ENCODE data around the gene ADH4.
"Not testable (repeated sequence)": the region's sequence is repeated elsewhere in the genome, so short reads cannot be mapped to it uniquely, and the experiment has no call there.

ADH4 gene

GRCh38 chr4:99144070-99144469, at the start of gene ADH4:
TSS of gene ADH4 (minus strand) at chr4:99144297. CDS start at chr4:99144222, 75 bp downstream.
- no peak for DNase-seq

GRCh38 chr4:99190336-99190735, 46.2 kb upstream of the ADH4 start:
- no peak for DNase-seq

GRCh38 chr4:99189900-99190299, 45.8 kb upstream of the ADH4 start:
- DNase-seq = not testable (repeated sequence)

GRCh38 chr4:99186029-99186428, 41.9 kb upstream of the ADH4 start:
- no peak for DNase-seq

- DNase-seq = no peak
These were observed 41.5 kb upstream of the ADH4 start for GRCh38 chr4:99185581-99185980.

- DNase-seq = no peak
These were observed 36.4 kb upstream of the ADH4 start for GRCh38 chr4:99180382-99181070.

GRCh38 chr4:99179626-99180025, 35.5 kb upstream of the ADH4 start:
- DNase-seq = no peak

GRCh38 chr4:99179178-99179577, 35.1 kb upstream of the ADH4 start:
- no peak for DNase-seq

GRCh38 chr4:99166544-99166943, 22.4 kb upstream of the ADH4 start:
- DNase-seq = no peak

- DNase-seq = no peak
These were observed 21.9 kb upstream of the ADH4 start for GRCh38 chr4:99165978-99166377.

- DNase-seq = no peak
These were observed 17.4 kb upstream of the ADH4 start for GRCh38 chr4:99161373-99162099.

- no peak for DNase-seq
These were observed 15.6 kb upstream of the ADH4 start for GRCh38 chr4:99159699-99160098.

- DNase-seq = no peak
These were observed 13.4 kb upstream of the ADH4 start for GRCh38 chr4:99157478-99157935.

GRCh38 chr4:99156992-99157391, 12.9 kb upstream of the ADH4 start:
- DNase-seq = no peak

- DNase-seq = no peak
These were observed 10.7 kb upstream of the ADH4 start for GRCh38 chr4:99154658-99155342.

GRCh38 chr4:99151995-99152394, 7.9 kb upstream of the ADH4 start:
- no peak for DNase-seq

- DNase-seq = no peak
These were observed 7.4 kb upstream of the ADH4 start for GRCh38 chr4:99151452-99151851.

GRCh38 chr4:99149426-99150019, 5.4 kb upstream of the ADH4 start:
- no peak for DNase-seq

- no peak for DNase-seq
These were observed 4.5 kb upstream of the ADH4 start for GRCh38 chr4:99148550-99148949.

GRCh38 chr4:99144587-99144986, 490 bp upstream of the ADH4 start:
- DNase-seq = no peak

- DNase-seq = no peak
These were observed 7.8 kb downstream of the ADH4 start for GRCh38 chr4:99136329-99136728.

- DNase-seq = no peak
These were observed 8.4 kb downstream of the ADH4 start for GRCh38 chr4:99135541-99136162.

- no peak for DNase-seq
These were observed 9.5 kb downstream of the ADH4 start for GRCh38 chr4:99134586-99134985.

All from NCI-H2029 (cell line).